ENCODE data around the gene KRT23.

DNA sequence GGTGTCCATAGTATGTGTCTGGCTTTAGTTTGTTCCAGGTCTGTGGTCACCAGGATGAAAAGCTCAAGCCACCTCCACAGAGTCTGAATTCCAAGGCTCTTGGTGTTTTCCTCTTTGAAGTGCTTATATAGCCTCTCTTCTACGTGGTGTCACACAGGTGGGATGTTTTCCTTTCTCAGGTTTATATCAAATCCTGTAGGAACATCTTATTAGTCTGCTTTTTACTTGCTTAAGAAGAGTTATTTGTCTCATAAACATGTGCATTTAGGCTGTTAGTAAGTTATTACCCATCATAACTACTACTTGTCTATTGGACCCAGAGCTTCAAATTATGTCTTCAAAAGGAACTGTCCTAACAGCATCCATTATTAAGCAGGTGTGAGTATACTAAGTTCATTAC is 29.4 kb upstream of the KRT23 start, which contains the start of gene KRT39:
- TF ChIP-seq, protein P1, sequence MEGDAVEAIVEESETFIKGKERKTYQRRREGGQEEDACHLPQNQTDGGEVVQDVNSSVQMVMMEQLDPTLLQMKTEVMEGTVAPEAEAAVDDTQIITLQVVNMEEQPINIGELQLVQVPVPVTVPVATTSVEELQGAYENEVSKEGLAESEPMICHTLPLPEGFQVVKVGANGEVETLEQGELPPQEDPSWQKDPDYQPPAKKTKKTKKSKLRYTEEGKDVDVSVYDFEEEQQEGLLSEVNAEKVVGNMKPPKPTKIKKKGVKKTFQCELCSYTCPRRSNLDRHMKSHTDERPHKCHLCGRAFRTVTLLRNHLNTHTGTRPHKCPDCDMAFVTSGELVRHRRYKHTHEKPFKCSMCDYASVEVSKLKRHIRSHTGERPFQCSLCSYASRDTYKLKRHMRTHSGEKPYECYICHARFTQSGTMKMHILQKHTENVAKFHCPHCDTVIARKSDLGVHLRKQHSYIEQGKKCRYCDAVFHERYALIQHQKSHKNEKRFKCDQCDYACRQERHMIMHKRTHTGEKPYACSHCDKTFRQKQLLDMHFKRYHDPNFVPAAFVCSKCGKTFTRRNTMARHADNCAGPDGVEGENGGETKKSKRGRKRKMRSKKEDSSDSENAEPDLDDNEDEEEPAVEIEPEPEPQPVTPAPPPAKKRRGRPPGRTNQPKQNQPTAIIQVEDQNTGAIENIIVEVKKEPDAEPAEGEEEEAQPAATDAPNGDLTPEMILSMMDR (IDR thresholded peaks at IDR 0.05 in 2 of 3, conservative IDR thresholded peaks at IDR 0.05 in 1 of 3; ENCODE audit: control insufficient read depth in 2 of 3, extremely low read depth in 1 of 3, insufficient read depth in 1 of 3, low read depth in 3 of 3, low read length in 3 of 3) = no peak
- TF ChIP-seq POLR2AphosphoS5 (IDR thresholded peaks at IDR 0.05; ENCODE audit: low read length) (no peak), ASH2L (IDR thresholded peaks at IDR 0.05; ENCODE audit: borderline replicate concordance, low read depth) (no peak)
- TF ChIP-seq, protein P2, sequence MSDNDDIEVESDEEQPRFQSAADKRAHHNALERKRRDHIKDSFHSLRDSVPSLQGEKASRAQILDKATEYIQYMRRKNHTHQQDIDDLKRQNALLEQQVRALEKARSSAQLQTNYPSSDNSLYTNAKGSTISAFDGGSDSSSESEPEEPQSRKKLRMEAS (IDR thresholded peaks at IDR 0.05; ENCODE audit: low read depth, low read length) = no peak

All from GM12878 (cell line).